ENCODE data around the gene PCA3.

The PCA3 gene

DNA sequence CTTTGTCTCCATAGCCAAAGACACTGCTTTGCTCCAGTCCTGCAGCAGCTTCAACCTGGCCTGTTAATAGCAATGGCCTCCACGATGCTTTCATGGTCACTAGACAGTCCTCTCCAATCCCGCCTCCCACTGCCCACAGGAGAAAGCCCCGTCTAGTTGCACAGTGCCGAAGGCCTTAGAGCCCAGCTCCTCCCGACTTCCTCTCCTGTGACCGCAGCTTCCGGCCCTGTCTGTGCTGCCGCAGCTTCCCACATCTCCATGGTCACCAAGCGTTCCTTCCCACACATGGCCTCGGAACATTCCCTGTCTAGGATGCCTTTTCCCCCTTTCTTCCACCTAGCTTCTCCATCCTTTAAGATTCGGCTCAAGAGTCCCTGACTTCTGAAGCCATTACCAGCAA lies 23.4 kb downstream of the PCA3 start:
- Histone ChIP-seq H3K27me3 (replicated peaks; ENCODE audit: control insufficient read depth, insufficient read depth, low read length, poor library complexity, severe bottlenecking) (no peaks in the 10 kb centered on the region), H3K27ac (ENCODE audit: insufficient read depth, low read length, poor library complexity, severe bottlenecking) (no peak overlapping the region), H3K4me1 (ENCODE audit: control insufficient read depth, insufficient read depth, low read length, poor library complexity, severe bottlenecking) (no peaks in the 10 kb centered on the region), H3K9me3 (ENCODE audit: control insufficient read depth, low read length) (no peaks in the 10 kb centered on the region), H3K36me3 (ENCODE audit: control insufficient read depth, insufficient read depth, low read length) (no peaks in the 10 kb centered on the region), H3K4me3 (ENCODE audit: insufficient read depth, low read depth, low read length, poor library complexity, severe bottlenecking) (no peak overlapping the region)
- DNase-seq, result no peak

GRCh38 chr9:76789840-76790239 lies 25.6 kb downstream of the PCA3 start:
- no peaks in the 10 kb centered on the region for H3K36me3 ChIP-seq (ENCODE audit: control insufficient read depth, insufficient read depth, low read length)
- H3K4me3 ChIP-seq (ENCODE audit: insufficient read depth, low read depth, low read length, poor library complexity, severe bottlenecking), result no peak overlapping the region

DNA sequence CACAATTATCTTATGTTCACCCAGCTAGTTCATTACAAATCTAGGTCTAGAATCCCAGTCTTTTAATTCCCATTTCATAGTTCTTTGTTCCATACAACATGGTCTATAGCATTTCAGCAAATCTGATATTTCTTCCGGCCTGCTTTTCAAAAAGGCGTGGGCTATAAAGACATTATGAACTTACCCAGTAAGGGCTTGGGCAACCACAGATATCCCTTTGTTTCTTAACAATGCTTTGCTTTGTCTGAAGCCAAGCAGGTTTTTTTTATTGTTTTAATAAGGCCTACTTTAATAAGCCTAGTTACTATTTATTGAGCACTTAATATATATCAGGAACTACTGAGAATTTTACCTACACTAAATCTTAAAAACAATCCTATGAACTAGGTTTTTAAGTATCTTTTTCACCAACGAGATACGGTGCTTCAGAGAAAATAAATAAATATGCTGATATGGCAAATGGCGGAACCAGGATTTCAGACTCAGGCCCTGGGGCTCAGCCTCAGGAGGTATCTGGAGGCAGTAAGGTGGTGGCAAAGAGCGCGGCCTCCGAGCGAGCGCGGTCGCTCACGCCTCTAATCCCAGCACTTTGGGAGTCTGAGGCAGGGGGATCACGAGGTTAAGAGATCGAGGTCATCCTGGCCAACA lies 29.7 kb downstream of the PCA3 start:
- no peak overlapping the region for H3K27ac ChIP-seq (ENCODE audit: insufficient read depth, low read length, poor library complexity, severe bottlenecking)
- H3K36me3 ChIP-seq (ENCODE audit: control insufficient read depth, insufficient read depth, low read length), result no peaks in the 10 kb centered on the region
- no peaks in the 10 kb centered on the region for H3K9me3 ChIP-seq (ENCODE audit: control insufficient read depth, low read length)
- DNase-seq, result no peak
- no peak overlapping the region for H3K4me3 ChIP-seq (ENCODE audit: insufficient read depth, low read depth, low read length, poor library complexity, severe bottlenecking)
- no peaks in the 10 kb centered on the region for H3K27me3 ChIP-seq (replicated peaks; ENCODE audit: control insufficient read depth, insufficient read depth, low read length, poor library complexity, severe bottlenecking)
- H3K4me1 ChIP-seq (ENCODE audit: control insufficient read depth, insufficient read depth, low read length, poor library complexity, severe bottlenecking), result no peaks in the 10 kb centered on the region

More at GRCh38 chr9:76789840-76790239, 25.6 kb downstream of the PCA3 start:
- DNase-seq, result no peak
- H3K4me1 ChIP-seq (ENCODE audit: control insufficient read depth, insufficient read depth, low read length, poor library complexity, severe bottlenecking), result no peaks in the 10 kb centered on the region
- H3K27ac ChIP-seq (ENCODE audit: insufficient read depth, low read length, poor library complexity, severe bottlenecking), result no peak overlapping the region
- H3K27me3 ChIP-seq (replicated peaks; ENCODE audit: control insufficient read depth, insufficient read depth, low read length, poor library complexity, severe bottlenecking), result no peaks in the 10 kb centered on the region
- no peaks in the 10 kb centered on the region for H3K9me3 ChIP-seq (ENCODE audit: control insufficient read depth, low read length)

GRCh38 chr9:76796296-76796695 lies 32.1 kb downstream of the PCA3 start:
- H3K27ac ChIP-seq (ENCODE audit: insufficient read depth, low read length, poor library complexity, severe bottlenecking), result no peak overlapping the region
- no peak overlapping the region for H3K4me3 ChIP-seq (ENCODE audit: insufficient read depth, low read depth, low read length, poor library complexity, severe bottlenecking)
- H3K27me3 ChIP-seq (replicated peaks; ENCODE audit: control insufficient read depth, insufficient read depth, low read length, poor library complexity, severe bottlenecking), result no peaks in the 10 kb centered on the region
- no peaks in the 10 kb centered on the region for H3K9me3 ChIP-seq (ENCODE audit: control insufficient read depth, low read length)
- H3K4me1 ChIP-seq (ENCODE audit: control insufficient read depth, insufficient read depth, low read length, poor library complexity, severe bottlenecking), result no peaks in the 10 kb centered on the region
- H3K36me3 ChIP-seq (ENCODE audit: control insufficient read depth, insufficient read depth, low read length), result no peaks in the 10 kb centered on the region
- no peak for DNase-seq

GRCh38 chr9:76798527-76798926 lies 34.3 kb downstream of the PCA3 start:
- Histone ChIP-seq H3K36me3 (ENCODE audit: control insufficient read depth, insufficient read depth, low read length) (no peaks in the 10 kb centered on the region), H3K4me3 (ENCODE audit: insufficient read depth, low read depth, low read length, poor library complexity, severe bottlenecking) (no peak overlapping the region), H3K9me3 (ENCODE audit: control insufficient read depth, low read length) (no peaks in the 10 kb centered on the region), H3K27me3 (replicated peaks; ENCODE audit: control insufficient read depth, insufficient read depth, low read length, poor library complexity, severe bottlenecking) (no peaks in the 10 kb centered on the region), H3K27ac (ENCODE audit: insufficient read depth, low read length, poor library complexity, severe bottlenecking) (no peak overlapping the region), H3K4me1 (ENCODE audit: control insufficient read depth, insufficient read depth, low read length, poor library complexity, severe bottlenecking) (no peaks in the 10 kb centered on the region)
- no peak for DNase-seq

DNA sequence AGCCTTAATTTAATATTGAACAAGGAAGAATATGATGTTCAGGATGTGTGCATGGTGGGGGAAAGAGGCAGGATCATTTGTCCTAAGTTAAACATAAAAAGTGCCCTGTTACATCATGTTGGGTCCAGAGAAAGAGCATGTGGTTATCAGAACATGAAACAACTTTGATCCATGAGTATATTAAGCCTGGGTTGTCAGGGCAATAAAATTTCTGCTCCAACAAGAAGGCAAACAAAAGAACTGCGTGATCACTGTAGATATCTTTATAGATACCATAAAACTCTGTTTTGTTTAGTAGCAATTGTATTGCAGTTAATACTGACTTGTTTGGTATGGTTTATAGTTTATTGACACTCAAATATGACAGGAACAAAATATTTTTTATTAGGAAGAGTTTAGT lies 35.2 kb downstream of the PCA3 start:
- no peak for DNase-seq
- no peak overlapping the region for H3K27ac ChIP-seq (ENCODE audit: insufficient read depth, low read length, poor library complexity, severe bottlenecking)

GRCh38 chr9:76800901-76801300 lies 36.7 kb downstream of the PCA3 start:
- Histone ChIP-seq H3K36me3 (ENCODE audit: control insufficient read depth, insufficient read depth, low read length) (no peaks in the 10 kb centered on the region), H3K27ac (ENCODE audit: insufficient read depth, low read length, poor library complexity, severe bottlenecking) (no peak overlapping the region), H3K4me3 (ENCODE audit: insufficient read depth, low read depth, low read length, poor library complexity, severe bottlenecking) (no peak overlapping the region), H3K9me3 (ENCODE audit: control insufficient read depth, low read length) (no peaks in the 10 kb centered on the region), H3K27me3 (replicated peaks; ENCODE audit: control insufficient read depth, insufficient read depth, low read length, poor library complexity, severe bottlenecking) (no peaks in the 10 kb centered on the region), H3K4me1 (ENCODE audit: control insufficient read depth, insufficient read depth, low read length, poor library complexity, severe bottlenecking) (no peaks in the 10 kb centered on the region)
- DNase-seq, result no peak

More for the DNA sequence above, 35.2 kb downstream of the PCA3 start:
- Histone ChIP-seq H3K4me1 (ENCODE audit: control insufficient read depth, insufficient read depth, low read length, poor library complexity, severe bottlenecking) (no peaks in the 10 kb centered on the region), H3K27me3 (replicated peaks; ENCODE audit: control insufficient read depth, insufficient read depth, low read length, poor library complexity, severe bottlenecking) (no peaks in the 10 kb centered on the region), H3K4me3 (ENCODE audit: insufficient read depth, low read depth, low read length, poor library complexity, severe bottlenecking) (no peak overlapping the region), H3K36me3 (ENCODE audit: control insufficient read depth, insufficient read depth, low read length) (no peaks in the 10 kb centered on the region), H3K9me3 (ENCODE audit: control insufficient read depth, low read length) (no peaks in the 10 kb centered on the region)

DNA sequence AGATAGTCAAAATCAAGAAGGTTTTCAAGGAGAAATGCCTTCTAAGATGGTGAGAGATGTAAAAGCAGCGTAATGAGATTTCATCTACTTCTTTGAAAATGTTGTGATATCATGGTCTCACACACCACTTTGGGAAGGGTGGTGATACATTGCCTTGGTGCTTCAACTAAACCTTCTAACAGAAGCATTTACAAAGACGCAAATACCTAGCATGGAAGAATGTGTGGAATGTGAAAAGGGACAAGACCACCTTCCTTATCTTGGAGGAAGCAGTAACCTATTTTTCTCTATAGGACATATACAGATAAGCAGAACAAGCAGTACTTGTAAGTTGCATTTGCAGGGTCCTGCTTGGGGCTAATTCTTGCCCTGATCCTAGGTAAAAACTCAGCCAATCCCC lies 38.8 kb downstream of the PCA3 start:
- H3K36me3 ChIP-seq (ENCODE audit: control insufficient read depth, insufficient read depth, low read length), result no peaks in the 10 kb centered on the region
- H3K4me1 ChIP-seq (ENCODE audit: control insufficient read depth, insufficient read depth, low read length, poor library complexity, severe bottlenecking), result no peaks in the 10 kb centered on the region
- no peak overlapping the region for H3K4me3 ChIP-seq (ENCODE audit: insufficient read depth, low read depth, low read length, poor library complexity, severe bottlenecking)
- no peak overlapping the region for H3K27ac ChIP-seq (ENCODE audit: insufficient read depth, low read length, poor library complexity, severe bottlenecking)
- no peaks in the 10 kb centered on the region for H3K27me3 ChIP-seq (replicated peaks; ENCODE audit: control insufficient read depth, insufficient read depth, low read length, poor library complexity, severe bottlenecking)
- DNase-seq, result no peak
- no peaks in the 10 kb centered on the region for H3K9me3 ChIP-seq (ENCODE audit: control insufficient read depth, low read length)

GRCh38 chr9:76803762-76804161 lies 39.5 kb downstream of the PCA3 start:
- H3K4me3 ChIP-seq (ENCODE audit: insufficient read depth, low read depth, low read length, poor library complexity, severe bottlenecking), result no peak overlapping the region
- H3K27ac ChIP-seq (ENCODE audit: insufficient read depth, low read length, poor library complexity, severe bottlenecking), result no peak overlapping the region
- H3K27me3 ChIP-seq (replicated peaks; ENCODE audit: control insufficient read depth, insufficient read depth, low read length, poor library complexity, severe bottlenecking), result no peaks in the 10 kb centered on the region
- H3K9me3 ChIP-seq (ENCODE audit: control insufficient read depth, low read length), result no peaks in the 10 kb centered on the region
- H3K4me1 ChIP-seq (ENCODE audit: control insufficient read depth, insufficient read depth, low read length, poor library complexity, severe bottlenecking), result no peaks in the 10 kb centered on the region
- no peaks in the 10 kb centered on the region for H3K36me3 ChIP-seq (ENCODE audit: control insufficient read depth, insufficient read depth, low read length)
- no peak for DNase-seq

GRCh38 chr9:76808636-76809035 lies 44.4 kb downstream of the PCA3 start:
- Histone ChIP-seq H3K4me1 (ENCODE audit: control insufficient read depth, insufficient read depth, low read length, poor library complexity, severe bottlenecking) (no peaks in the 10 kb centered on the region), H3K9me3 (ENCODE audit: control insufficient read depth, low read length) (no peaks in the 10 kb centered on the region), H3K36me3 (ENCODE audit: control insufficient read depth, insufficient read depth, low read length) (no peaks in the 10 kb centered on the region), H3K27me3 (replicated peaks; ENCODE audit: control insufficient read depth, insufficient read depth, low read length, poor library complexity, severe bottlenecking) (no peaks in the 10 kb centered on the region), H3K27ac (ENCODE audit: insufficient read depth, low read length, poor library complexity, severe bottlenecking) (no peak overlapping the region), H3K4me3 (ENCODE audit: insufficient read depth, low read depth, low read length, poor library complexity, severe bottlenecking) (no peak overlapping the region)
- no peak for DNase-seq
